Activated CD4-positive, alpha-beta T cell treated with anti-CD3 and anti-CD28 coated beads, Interleukin-2, amount 10 ng/mL, durations not matched to agents 24 days and 14 days (primary cell): ENCODE results near the gene SUN5. TPM values are rescaled to one million over a fixed set of nuclear protein-coding genes. Genes with fewer than 3 reads are reported as not detected.
A peak's percentile ranks its signal among the peaks of the same experiment; 100 is the strongest.

Experiments used
- DNase-seq: peaks from one replicate; pipeline ENCODE4 v3.0.0; 2022
- H3K27ac Mint-ChIP-seq: one replicate; pipeline ENCODE4 v1.8.0; 2022; ENCODE audit warnings: mild to moderate bottlenecking, mixed read lengths
- H3K27me3 Mint-ChIP-seq: one replicate; pipeline ENCODE4 v1.8.0; 2022; ENCODE audit warnings: mixed read lengths
- H3K36me3 Mint-ChIP-seq: one replicate; pipeline ENCODE4 v1.8.0; 2022; ENCODE audit warnings: low read depth, mild to moderate bottlenecking, mixed read lengths
- H3K4me1 Mint-ChIP-seq: one replicate; pipeline ENCODE4 v1.8.0; 2021; ENCODE audit warnings: mixed read lengths
- H3K4me3 Mint-ChIP-seq: one replicate; pipeline ENCODE4 v1.8.0; 2022; ENCODE audit warnings: mild to moderate bottlenecking, moderate library complexity, mixed read lengths
- H3K9me3 Mint-ChIP-seq: one replicate; pipeline ENCODE4 v1.8.0; 2021; ENCODE audit warnings: mixed read lengths
- intact Hi-C: fragments of 100-400 bp; cut with micrococcal nuclease; formaldehyde crosslinking; loops from one replicate; pipeline ENCODE4 v1.15.1; 2023
- total RNA-seq: library from RNA; stranded (reverse); gene quantifications from 2 replicates; pipeline ENCODE4 v1.2.3, GENCODE V29; 2022

The SUN5 gene
- total RNA-seq, 1 donor from 2014 or later: not detected

- intact Hi-C loops: no loop called here
- Mint-ChIP-seq H3K36me3 (no peaks in the 10 kb centered on the region), H3K9me3 (no peaks in the 10 kb centered on the region), H3K27me3 (peaks cover 3% of the 10 kb centered on the region), H3K4me1 (no peaks in the 10 kb centered on the region), H3K4me3 (no peak overlapping the region), H3K27ac (no peak overlapping the region)
- DNase-seq: no peak
These were observed 9.6 kb upstream of the SUN5 start for GRCh38 chr20:33013701-33014326.

GRCh38 chr20:33012327-33013189 lies 8.3 kb upstream of the SUN5 start:
- no peak for DNase-seq
- intact Hi-C loops: no loop called here
- Mint-ChIP-seq H3K27ac (no peak overlapping the region), H3K36me3 (no peaks in the 10 kb centered on the region), H3K27me3 (peaks cover 3% of the 10 kb centered on the region), H3K9me3 (no peaks in the 10 kb centered on the region), H3K4me3 (no peak overlapping the region), H3K4me1 (no peaks in the 10 kb centered on the region)

- no peak overlapping the region for H3K4me3 Mint-ChIP-seq
- H3K36me3 Mint-ChIP-seq: no peaks in the 10 kb centered on the region
- intact Hi-C loops: no loop called here
- no peaks in the 10 kb centered on the region for H3K27me3 Mint-ChIP-seq
- no peaks in the 10 kb centered on the region for H3K4me1 Mint-ChIP-seq
- no peak for DNase-seq
- H3K9me3 Mint-ChIP-seq: no peaks in the 10 kb centered on the region
- no peak overlapping the region for H3K27ac Mint-ChIP-seq
These were observed 6.6 kb upstream of the SUN5 start for GRCh38 chr20:33010674-33011449.

GRCh38 chr20:33010133-33010504 lies 5.9 kb upstream of the SUN5 start:
- peaks cover 3% of the 10 kb centered on the region for H3K9me3 Mint-ChIP-seq
- H3K27me3 Mint-ChIP-seq: no peaks in the 10 kb centered on the region
- intact Hi-C loops: no loop called here
- H3K36me3 Mint-ChIP-seq: no peaks in the 10 kb centered on the region
- no peak overlapping the region for H3K4me3 Mint-ChIP-seq
- DNase-seq: no peak
- H3K27ac Mint-ChIP-seq: no peak overlapping the region
- H3K4me1 Mint-ChIP-seq: peaks cover 1% of the 10 kb centered on the region

- H3K36me3 Mint-ChIP-seq: no peaks in the 10 kb centered on the region
- H3K27ac Mint-ChIP-seq: no peak overlapping the region
- intact Hi-C loops: no loop called here
- peaks cover 1% of the 10 kb centered on the region for H3K4me1 Mint-ChIP-seq
- H3K4me3 Mint-ChIP-seq: no peak overlapping the region
- no peaks in the 10 kb centered on the region for H3K27me3 Mint-ChIP-seq
- H3K9me3 Mint-ChIP-seq: peaks cover 4% of the 10 kb centered on the region
- no peak for DNase-seq
These were observed 5.2 kb upstream of the SUN5 start for GRCh38 chr20:33009214-33010132.

GRCh38 chr20:33008336-33009213 lies 4.3 kb upstream of the SUN5 start:
- Mint-ChIP-seq H3K27ac (no peak overlapping the region), H3K9me3 (peaks cover 4% of the 10 kb centered on the region), H3K4me1 (peaks cover 1% of the 10 kb centered on the region), H3K27me3 (no peaks in the 10 kb centered on the region), H3K4me3 (no peak overlapping the region), H3K36me3 (no peaks in the 10 kb centered on the region)
- intact Hi-C loops: no loop called here
- no peak for DNase-seq

GRCh38 chr20:33007376-33008335 lies 3.4 kb upstream of the SUN5 start, which contains the start of gene BPIFB2:
BPIFB2 (plus strand) TSS chr20:33007704; CDS start chr20:33008575, 871 bp downstream.
- no peak within 1 kb of the TSS for H3K4me3 Mint-ChIP-seq
- no peak within 1 kb of the TSS for H3K27ac Mint-ChIP-seq
- peaks cover 1% of the 10 kb centered on the region for H3K4me1 Mint-ChIP-seq
- no peaks in the 10 kb centered on the region for H3K27me3 Mint-ChIP-seq
- H3K9me3 Mint-ChIP-seq: peaks cover 4% of the 10 kb centered on the region
- DNase-seq: no peak
- H3K36me3 Mint-ChIP-seq: no peaks in the 10 kb centered on the region
- intact Hi-C loops: no loop called here

- intact Hi-C loops: no loop called here
- Mint-ChIP-seq H3K9me3 (peaks cover 4% of the 10 kb centered on the region), H3K4me3 (no peak overlapping the region), H3K36me3 (no peaks in the 10 kb centered on the region), H3K4me1 (peaks cover 1% of the 10 kb centered on the region), H3K27me3 (no peaks in the 10 kb centered on the region), H3K27ac (no peak overlapping the region)
- no peak for DNase-seq
These were observed 2.6 kb upstream of the SUN5 start for GRCh38 chr20:33006776-33007375.

- H3K4me1 Mint-ChIP-seq: peaks cover 1% of the 10 kb centered on the region
- no peaks in the 10 kb centered on the region for H3K27me3 Mint-ChIP-seq
- no peak overlapping the region for H3K27ac Mint-ChIP-seq
- no peak overlapping the region for H3K4me3 Mint-ChIP-seq
- H3K36me3 Mint-ChIP-seq: no peaks in the 10 kb centered on the region
- H3K9me3 Mint-ChIP-seq: peaks cover 4% of the 10 kb centered on the region
- no peak for DNase-seq
- intact Hi-C loops: loop anchor here (1.0 kb wide), 1 partner anchor 104 kb away; no protein-coding TSS in a partner anchor
These were observed 1.9 kb upstream of the SUN5 start for GRCh38 chr20:33005908-33006775.

- Mint-ChIP-seq H3K27me3 (no peaks in the 10 kb centered on the region), H3K4me3 (no peak overlapping the region), H3K9me3 (peaks cover 4% of the 10 kb centered on the region), H3K4me1 (peaks cover 1% of the 10 kb centered on the region), H3K27ac (no peak overlapping the region), H3K36me3 (no peaks in the 10 kb centered on the region)
- peak; percentile 74 for DNase-seq
- intact Hi-C loops: loop anchor here (1.0 kb wide), 1 partner anchor 103 kb away; no protein-coding TSS in a partner anchor
These were observed 916 bp upstream of the SUN5 start for GRCh38 chr20:33005132-33005566.
